Loucy (cell line): ENCODE data around the gene CARD6.

Experiments
- H2AFZ ChIP-seq: fragments of 200-600 bp; sonication (generic); 2 replicates; pipeline ENCODE4 v1.6.0; 2016; ENCODE audit warnings: antibody characterized with exemption, mild to moderate bottlenecking, low read length, moderate library complexity
- H3F3A ChIP-seq: fragments of 200-600 bp; 2 replicates; pipeline ENCODE4 v1.6.0; 2016; ENCODE audit warnings: antibody characterized with exemption, low read depth, mild to moderate bottlenecking
- H3K27me3 ChIP-seq: fragments of 200-600 bp; sonication (generic); 2 replicates; pipeline ENCODE4 v1.6.1; 2014; ENCODE audit warnings: low read length, mild to moderate bottlenecking; ENCODE audit not compliant: insufficient read depth, poor library complexity, severe bottlenecking
- H3K36me3 ChIP-seq: fragments of 200-600 bp; sonication (generic); 2 replicates; pipeline ENCODE4 v1.6.1; 2016; ENCODE audit warnings: low read length; ENCODE audit not compliant: insufficient read depth
- H3K4me1 ChIP-seq: fragments of 200-600 bp; sonication (generic); 2 replicates; pipeline ENCODE4 v1.5.1; 2014; ENCODE audit warnings: low read length, mild to moderate bottlenecking; ENCODE audit not compliant: insufficient read depth, poor library complexity, severe bottlenecking
- H3K4me2 ChIP-seq: fragments of 200-600 bp; sonication (generic); 2 replicates; pipeline ENCODE4 v1.6.0; 2014; ENCODE audit warnings: antibody characterized with exemption, low read length, low read depth, mild to moderate bottlenecking; ENCODE audit not compliant: poor library complexity, severe bottlenecking
- H3K4me3 ChIP-seq: fragments of 200-600 bp; sonication (generic); 2 replicates; pipeline ENCODE4 v1.5.1; 2014; ENCODE audit warnings: low read length, mild to moderate bottlenecking, mixed read lengths; ENCODE audit not compliant: poor library complexity, severe bottlenecking
- H3K79me2 ChIP-seq: fragments of 200-600 bp; sonication (generic); 2 replicates; pipeline ENCODE4 v1.6.1; 2014; ENCODE audit warnings: low read length; ENCODE audit not compliant: insufficient read depth
- H3K9ac ChIP-seq: fragments of 200-600 bp; sonication (generic); 2 replicates; pipeline ENCODE4 v1.6.0; 2014; ENCODE audit warnings: mild to moderate bottlenecking, low read depth, low read length, moderate library complexity; ENCODE audit not compliant: poor library complexity, severe bottlenecking
- H3K9me2 ChIP-seq: fragments of 200-600 bp; sonication (generic); replicated peaks from 2 replicates; pipeline ENCODE4 v1.6.1; 2016; ENCODE audit warnings: low read depth, low read length, mixed read lengths
- H3K9me3 ChIP-seq: fragments of 200-600 bp; sonication (generic); 2 replicates; pipeline ENCODE4 v1.6.1; 2014; ENCODE audit warnings: mild to moderate bottlenecking, antibody characterized with exemption, low read length, low read depth; ENCODE audit not compliant: insufficient read depth
- H4K20me1 ChIP-seq: fragments of 200-600 bp; sonication (generic); 2 replicates; pipeline ENCODE4 v1.6.0; 2014; ENCODE audit warnings: antibody characterized with exemption, low read length, mild to moderate bottlenecking; ENCODE audit not compliant: insufficient read depth, poor library complexity, severe bottlenecking
- CTCF ChIP-seq: fragments of 200-600 bp; sonication (generic); conservative IDR thresholded peaks from 2 replicates; pipeline ENCODE4 v1.5.1; 2014; ENCODE audit warnings: mild to moderate bottlenecking, antibody characterized with exemption, low read length
- EZH2phosphoT487 ChIP-seq: fragments of 200-600 bp; IDR thresholded peaks from 2 replicates; pipeline ENCODE4 v1.6.1; 2018; ENCODE audit warnings: antibody characterized with exemption, mild to moderate bottlenecking, moderate library complexity, borderline replicate concordance

CARD6 gene

DNA sequence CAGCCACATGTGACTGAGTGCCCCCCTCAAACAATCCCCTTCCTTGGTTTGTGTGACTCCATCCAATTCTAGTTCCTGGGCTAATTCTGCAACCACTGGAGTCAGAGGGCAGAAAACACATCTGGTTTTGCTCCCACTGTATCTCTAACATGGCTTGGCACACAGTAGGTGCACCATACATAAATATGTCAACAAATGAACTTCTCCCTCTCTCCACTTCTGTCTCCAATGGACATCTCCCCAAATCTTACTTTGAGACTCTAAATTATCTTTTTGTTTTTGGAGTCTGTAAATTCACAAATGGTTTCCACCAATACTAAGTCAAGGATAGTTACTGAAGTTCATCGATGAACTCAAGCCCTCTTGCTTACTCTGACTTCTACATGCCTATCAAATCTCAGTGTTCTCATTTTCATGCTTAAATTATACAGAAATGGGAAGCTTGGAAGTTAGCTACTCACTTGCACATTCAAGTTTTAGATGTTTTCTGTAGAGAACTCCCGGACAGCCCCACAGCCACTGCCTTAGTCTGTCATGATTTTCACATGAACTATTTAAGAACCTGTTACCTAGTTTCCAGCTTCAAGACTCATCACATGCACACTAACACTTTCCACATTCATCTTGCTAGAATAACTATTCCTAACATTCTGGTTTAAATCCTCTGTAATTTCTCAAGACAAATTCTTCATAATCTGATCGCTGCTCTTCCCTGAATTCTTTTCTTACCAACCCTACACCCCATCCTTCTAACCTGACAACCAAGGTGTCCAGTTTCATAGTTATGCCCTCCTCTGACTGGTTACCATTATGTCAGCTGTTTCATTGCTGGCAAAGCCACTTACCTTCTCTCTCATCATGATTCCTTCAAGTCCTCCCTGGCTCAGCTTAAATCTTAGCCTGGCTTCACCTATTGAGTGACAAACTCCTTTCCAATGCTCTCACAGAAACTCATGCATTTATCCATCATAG, 12.2 kb upstream of the CARD6 start:
- peaks cover 35% of the 10 kb centered on the region for H3K4me1 ChIP-seq
- H3K4me3 ChIP-seq, result no peak overlapping the region
- TF ChIP-seq EZH2phosphoT487 (no peak), CTCF (no peak)
- peak overlapping the region; percentile 39 for H3K4me2 ChIP-seq
- peak overlapping the region; percentile 14 for H3K9ac ChIP-seq
- H4K20me1 ChIP-seq, result peaks cover 67% of the 10 kb centered on the region
- H3K9me3 ChIP-seq, result no peaks in the 10 kb centered on the region
- peaks cover 55% of the 10 kb centered on the region for H3K79me2 ChIP-seq
- peaks cover 76% of the 10 kb centered on the region for H3K36me3 ChIP-seq
- H3K9me2 ChIP-seq, result no peaks in the 10 kb centered on the region
- H3K27me3 ChIP-seq, result no peaks in the 10 kb centered on the region
- H2AFZ ChIP-seq, result no peak overlapping the region
- H3F3A ChIP-seq, result peaks cover 4% of the 10 kb centered on the region; the same call in 1 of the 2 replicates

DNA sequence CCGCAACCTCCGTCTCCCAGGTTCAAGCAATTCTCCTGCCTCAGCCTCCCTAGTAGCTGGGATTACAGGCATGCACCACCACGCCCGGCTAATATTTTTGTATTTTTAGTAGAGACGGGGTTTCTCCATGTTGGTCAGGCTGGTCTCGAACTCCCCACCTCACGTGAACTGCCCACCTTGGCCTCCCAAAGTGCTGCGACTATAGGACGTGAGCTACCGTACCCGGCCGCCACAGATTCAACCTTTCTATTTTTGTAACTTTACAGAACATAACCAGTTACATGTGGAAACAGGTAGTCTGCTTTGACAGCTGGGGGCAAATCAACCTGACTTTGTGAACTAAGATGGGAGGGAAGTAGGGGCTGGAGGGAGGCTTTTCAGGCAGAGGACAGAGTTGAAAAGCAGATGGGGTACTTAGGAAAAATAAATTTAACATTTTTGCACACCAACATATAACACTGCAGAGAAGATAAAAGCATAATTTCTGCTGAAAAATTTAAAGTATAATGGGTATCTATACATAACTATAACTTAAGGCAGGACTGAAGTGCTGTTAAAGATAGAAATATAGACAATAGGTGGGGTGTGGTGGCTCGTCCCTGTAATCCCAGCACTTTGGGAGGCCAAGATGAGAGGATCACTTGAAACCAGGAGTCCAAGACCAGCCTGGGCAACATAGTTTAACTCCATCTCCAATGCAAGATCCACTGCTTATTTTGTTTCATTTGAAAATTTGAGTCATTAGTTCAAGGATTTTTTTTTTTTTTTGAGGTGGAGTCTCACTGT, 11.2 kb upstream of the CARD6 start:
- Histone ChIP-seq H3K4me3 (peak overlapping the region; percentile 17), H4K20me1 (peaks cover 76% of the 10 kb centered on the region), H3K9me3 (no peaks in the 10 kb centered on the region), H2AFZ (no peak overlapping the region), H3F3A (peaks cover 4% of the 10 kb centered on the region; the same call in 1 of the 2 replicates), H3K27me3 (peaks cover 9% of the 10 kb centered on the region), H3K79me2 (peaks cover 65% of the 10 kb centered on the region), H3K36me3 (peaks cover 79% of the 10 kb centered on the region), H3K4me2 (peak overlapping the region; percentile 98), H3K9me2 (no peaks in the 10 kb centered on the region), H3K9ac (no peak overlapping the region), H3K4me1 (peaks cover 35% of the 10 kb centered on the region)
- TF ChIP-seq CTCF (no peak), EZH2phosphoT487 (no peak)

DNA sequence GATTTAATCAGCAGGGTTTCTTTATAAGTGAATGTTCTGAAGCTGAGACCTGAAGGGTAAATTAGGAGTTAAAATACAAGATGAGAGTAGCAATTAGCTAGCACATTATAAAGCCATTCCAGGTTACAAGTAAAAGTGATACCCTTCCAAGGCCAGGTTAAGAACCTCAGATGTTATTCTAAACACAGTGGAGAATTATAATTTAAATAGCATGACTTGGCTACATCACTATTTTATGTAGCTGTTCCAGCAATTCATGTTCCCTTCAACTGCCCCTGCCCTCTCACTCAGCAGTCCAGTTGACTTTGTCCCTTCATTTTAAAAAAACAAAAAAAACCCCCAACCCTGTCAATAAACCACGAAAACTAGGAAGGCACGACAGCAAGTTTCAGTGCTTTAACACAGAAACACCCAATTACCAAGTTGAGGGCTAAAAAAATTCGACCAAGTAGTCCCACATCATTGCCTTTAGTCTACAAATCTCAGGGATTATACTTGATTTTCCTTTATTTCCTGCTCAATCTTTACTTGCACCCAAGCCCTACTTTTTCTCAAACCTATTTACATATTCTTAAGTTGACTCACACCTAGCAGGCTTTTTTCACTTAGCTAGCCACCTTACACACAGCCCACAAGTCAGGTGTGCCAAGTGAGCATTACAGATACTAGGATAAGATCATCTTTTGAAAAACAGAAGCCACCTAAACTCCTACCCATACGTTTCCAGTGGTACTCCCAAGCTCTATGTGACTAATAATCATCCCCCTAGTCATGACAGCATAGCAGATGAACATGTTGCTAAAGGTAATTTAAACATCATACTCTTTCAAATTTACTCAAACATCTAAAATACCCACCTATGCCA, 9.6 kb upstream of the CARD6 start:
- Histone ChIP-seq H2AFZ (no peak overlapping the region), H3K4me2 (peak overlapping the region; percentile 98), H3K36me3 (peaks cover 74% of the 10 kb centered on the region), H4K20me1 (peaks cover 76% of the 10 kb centered on the region), H3K9ac (peak overlapping the region; percentile 97), H3K4me3 (peak overlapping the region; percentile 92), H3F3A (peaks cover 4% of the 10 kb centered on the region; the same call in 1 of the 2 replicates), H3K9me2 (no peaks in the 10 kb centered on the region), H3K4me1 (peaks cover 43% of the 10 kb centered on the region), H3K27me3 (peaks cover 11% of the 10 kb centered on the region), H3K79me2 (peaks cover 72% of the 10 kb centered on the region), H3K9me3 (no peaks in the 10 kb centered on the region)
- no peak for TF ChIP-seq EZH2phosphoT487
- TF ChIP-seq CTCF, result no peak
